DND-41 (cell line): ENCODE measurements around the gene PLA2G2F.

ENCODE experiments used
- ATAC-seq: fragments of 200-7000 bp; cut with Tn5 transposase; 3 replicates; pipeline ENCODE4 v1.9.1; 2021; ENCODE audit warnings: low read depth; ENCODE audit not compliant: insufficient read depth
- DNase-seq: peaks from one replicate; pipeline ENCODE4 v3.0.0-alpha.2; 2020
- H2AFZ ChIP-seq: 2 replicates; pipeline ENCODE4 v1.6.0; 2012; ENCODE audit warnings: low read depth, low read length
- H3K27ac ChIP-seq: 2 replicates; pipeline ENCODE4 v1.5.1; 2012; ENCODE audit warnings: low read length, inconsistent platforms
- H3K27me3 ChIP-seq: fragments of 200-600 bp; sonication (generic); 2 replicates; pipeline ENCODE4 v1.6.0; 2012; ENCODE audit warnings: low read length, mild to moderate bottlenecking, inconsistent platforms; ENCODE audit not compliant: insufficient read depth, poor library complexity
- H3K36me3 ChIP-seq: 2 replicates; pipeline ENCODE4 v1.5.1; 2012; ENCODE audit warnings: low read length, inconsistent platforms; ENCODE audit not compliant: insufficient read depth
- H3K4me1 ChIP-seq: 2 replicates; pipeline ENCODE4 v1.5.1; 2012; ENCODE audit warnings: mild to moderate bottlenecking, low read length; ENCODE audit not compliant: insufficient read depth
- H3K4me2 ChIP-seq: 2 replicates; pipeline ENCODE4 v1.6.0; 2012; ENCODE audit warnings: mild to moderate bottlenecking, moderate library complexity, low read length, inconsistent platforms; ENCODE audit not compliant: insufficient read depth
- H3K4me3 ChIP-seq, 2 experiments: fragments of 200-600 bp in 1 of 2; shearing (Covaris generic) in 1 of 2; 2 replicates each; pipeline ENCODE4 v1.5.1; 2012 to 2016; ENCODE audit warnings: inconsistent platforms in 2 of 2, low read length in 2 of 2, mild to moderate bottlenecking in 2 of 2, low read depth in 1 of 2, moderate library complexity in 1 of 2
- H3K79me2 ChIP-seq: 2 replicates; pipeline ENCODE4 v1.6.0; 2012; ENCODE audit warnings: low read length, inconsistent platforms; ENCODE audit not compliant: insufficient read depth
- H3K9ac ChIP-seq: 2 replicates; pipeline ENCODE4 v1.6.0; 2012; ENCODE audit warnings: low read depth, mild to moderate bottlenecking, inconsistent platforms, low read length, moderate library complexity
- H3K9me3 ChIP-seq: 2 replicates; pipeline ENCODE4 v1.5.1; 2012; ENCODE audit warnings: low read length, moderate library complexity, mild to moderate bottlenecking, inconsistent platforms; ENCODE audit not compliant: insufficient read depth, severe bottlenecking
- H4K20me1 ChIP-seq: 2 replicates; pipeline ENCODE4 v1.6.0; 2012; ENCODE audit warnings: low read length; ENCODE audit not compliant: insufficient read depth
- CTCF ChIP-seq: IDR thresholded peaks from 2 replicates; pipeline ENCODE4 v1.5.1; 2012; ENCODE audit warnings: borderline replicate concordance, low read length, moderate library complexity, mild to moderate bottlenecking; ENCODE audit not compliant: poor library complexity, severe bottlenecking; ENCODE audit errors: extremely low read depth
- EZH2 ChIP-seq: IDR thresholded peaks from 3 replicates; pipeline ENCODE4 v1.6.1; 2012; ENCODE audit warnings: borderline replicate concordance, low read depth, mild to moderate bottlenecking, moderate library complexity, low read length, inconsistent platforms; ENCODE audit not compliant: severe bottlenecking

Gene PLA2G2F

GRCh38 chr1:20095564-20096434 lies 43.3 kb upstream of the PLA2G2F start:
- no peak overlapping the region for H3K4me2 ChIP-seq
- no peak for ATAC-seq
- TF ChIP-seq CTCF = no peak
- TF ChIP-seq EZH2 = no peak

GRCh38 chr1:20096840-20097447 lies 42.2 kb upstream of the PLA2G2F start:
- no peak overlapping the region for H3K4me3 ChIP-seq

More at GRCh38 chr1:20095564-20096434, 43.3 kb upstream of the PLA2G2F start:
- Histone ChIP-seq H3K36me3 (no peaks in the 10 kb centered on the region), H3K9me3 (no peaks in the 10 kb centered on the region), H2AFZ (no peak overlapping the region), H3K27ac (no peak overlapping the region), H4K20me1 (0 out of 2 replicates have a peak, but pooled peaks cover 4% of the 10 kb centered on the region), H3K27me3 (peaks cover 19% of the 10 kb centered on the region), H3K79me2 (no peaks in the 10 kb centered on the region), H3K4me3 (no peak overlapping the region), H3K9ac (no peak overlapping the region), H3K4me1 (no peaks in the 10 kb centered on the region)
- no peak for DNase-seq

GRCh38 chr1:20099533-20099932 lies 39.6 kb upstream of the PLA2G2F start:
- H2AFZ ChIP-seq = no peak overlapping the region
- no peak for TF ChIP-seq EZH2
- no peak for TF ChIP-seq CTCF
- no peaks in the 10 kb centered on the region for H4K20me1 ChIP-seq
- H3K4me1 ChIP-seq = no peaks in the 10 kb centered on the region
- DNase-seq (no peak), ATAC-seq (no peak)
- H3K9ac ChIP-seq = no peak overlapping the region
- peaks cover 10% of the 10 kb centered on the region for H3K27me3 ChIP-seq
- no peak overlapping the region for H3K4me3 ChIP-seq
- no peaks in the 10 kb centered on the region for H3K9me3 ChIP-seq
- H3K27ac ChIP-seq = no peak overlapping the region
- H3K36me3 ChIP-seq = no peaks in the 10 kb centered on the region
- H3K4me2 ChIP-seq = no peak overlapping the region
- H3K79me2 ChIP-seq = no peaks in the 10 kb centered on the region

More at GRCh38 chr1:20096840-20097447, 42.2 kb upstream of the PLA2G2F start:
- Histone ChIP-seq H3K27me3 (peaks cover 13% of the 10 kb centered on the region), H3K36me3 (no peaks in the 10 kb centered on the region), H4K20me1 (no peaks in the 10 kb centered on the region), H2AFZ (no peak overlapping the region), H3K9me3 (no peaks in the 10 kb centered on the region), H3K4me1 (no peaks in the 10 kb centered on the region), H3K27ac (no peak overlapping the region), H3K4me2 (no peak overlapping the region), H3K9ac (no peak overlapping the region), H3K79me2 (no peaks in the 10 kb centered on the region)
- TF ChIP-seq EZH2 = no peak
- TF ChIP-seq CTCF = no peak
- DNase-seq (no peak), ATAC-seq (no peak)
